GM19240 (cell line): ENCODE data around the gene OR5K4.

ENCODE experiments used
- DNase-seq: peaks from one replicate; pipeline ENCODE4 v3.0.0; 2011; ENCODE audit warnings: low spot score; ENCODE audit not compliant: insufficient read length

OR5K4 gene

DNA sequence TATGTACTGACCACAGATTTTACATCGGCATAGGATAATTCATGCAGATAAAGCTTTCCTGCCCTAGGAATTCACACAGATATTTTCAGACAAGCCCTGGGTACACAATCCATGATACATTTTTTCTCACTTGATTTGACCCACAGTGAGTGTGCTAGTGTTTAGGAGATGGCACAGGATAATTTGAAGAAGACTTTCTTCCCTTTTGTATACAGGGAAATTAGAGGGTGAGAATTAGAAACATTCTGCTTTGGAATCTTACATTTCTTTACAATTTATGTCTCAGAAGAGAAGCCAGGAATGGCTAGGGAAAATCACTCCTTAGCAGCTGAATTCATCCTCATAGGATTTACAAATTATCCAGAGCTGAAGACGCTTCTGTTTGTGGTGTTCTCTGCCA lies at the start of gene OR5K4:
Gene OR5K4 (plus strand): TSS at position 301 of the 400 bp plus-strand sequence. CDS start 0 bp downstream, at position 301.
- no peak for DNase-seq

- no peak for DNase-seq
Observed at GRCh38 chr3:98322101-98322500, 31.6 kb upstream of the OR5K4 start.

- DNase-seq: no peak
Observed at GRCh38 chr3:98322686-98323085, 31.0 kb upstream of the OR5K4 start.

DNA sequence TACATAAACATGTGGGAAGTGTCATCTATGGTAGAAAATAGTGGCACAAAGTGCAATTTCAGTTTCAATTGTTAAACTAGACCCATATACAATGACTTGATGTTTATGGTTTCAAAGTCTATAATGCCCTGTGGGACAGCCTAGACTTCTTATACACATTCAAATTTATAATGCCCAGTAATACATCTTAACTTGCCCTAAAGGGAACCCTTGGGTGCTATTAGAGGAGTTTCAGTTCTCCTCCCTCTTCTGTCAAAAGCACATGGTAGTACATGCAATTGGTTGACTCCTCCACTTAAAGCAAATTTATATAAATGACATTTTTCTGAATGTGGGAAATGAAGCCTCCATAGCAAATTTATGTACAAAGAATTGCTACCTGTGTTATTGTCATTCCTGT lies 30.2 kb upstream of the OR5K4 start:
- no peak for DNase-seq

DNA sequence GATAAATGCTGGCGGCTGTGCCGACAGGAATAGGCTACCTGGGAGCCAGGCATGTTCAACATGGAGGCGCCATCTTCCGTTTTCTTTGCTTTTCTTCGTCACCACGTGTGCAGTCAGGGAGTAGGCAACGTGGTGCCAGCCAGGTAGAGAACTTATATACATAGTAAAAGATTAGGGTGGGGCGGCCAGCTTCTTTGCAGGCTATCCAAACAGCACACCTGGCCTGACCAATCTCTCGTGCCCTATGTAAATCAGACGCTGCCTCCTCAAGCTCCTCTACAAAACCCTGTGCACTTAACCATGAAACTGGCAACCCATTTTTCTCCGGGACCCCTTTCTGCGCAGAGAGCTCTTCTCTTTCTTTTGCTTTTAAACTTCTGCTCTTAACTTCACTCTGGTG lies 28.6 kb upstream of the OR5K4 start:
- no peak for DNase-seq

GRCh38 chr3:98326105-98326893 lies 27.4 kb upstream of the OR5K4 start:
- DNase-seq: no peak

DNA sequence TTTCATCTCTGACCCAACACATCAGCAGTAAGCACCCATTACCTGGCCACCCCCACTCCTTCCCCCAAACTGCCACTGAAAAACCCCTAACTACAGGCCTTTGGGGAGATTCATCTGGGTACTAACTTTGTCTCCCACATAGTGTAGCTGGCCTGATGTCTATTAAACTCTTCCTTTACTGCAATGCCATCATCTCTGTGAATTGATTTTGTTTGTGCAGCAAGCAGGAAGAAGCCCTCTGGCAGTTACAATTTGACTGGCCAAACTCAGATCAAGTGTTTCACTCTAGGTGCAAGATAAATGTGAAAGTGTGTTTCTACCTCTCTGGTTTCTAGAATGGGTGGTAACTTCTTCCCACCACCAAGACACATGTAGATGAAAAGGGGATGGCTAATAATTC lies 26.7 kb upstream of the OR5K4 start:
- DNase-seq: no peak

DNA sequence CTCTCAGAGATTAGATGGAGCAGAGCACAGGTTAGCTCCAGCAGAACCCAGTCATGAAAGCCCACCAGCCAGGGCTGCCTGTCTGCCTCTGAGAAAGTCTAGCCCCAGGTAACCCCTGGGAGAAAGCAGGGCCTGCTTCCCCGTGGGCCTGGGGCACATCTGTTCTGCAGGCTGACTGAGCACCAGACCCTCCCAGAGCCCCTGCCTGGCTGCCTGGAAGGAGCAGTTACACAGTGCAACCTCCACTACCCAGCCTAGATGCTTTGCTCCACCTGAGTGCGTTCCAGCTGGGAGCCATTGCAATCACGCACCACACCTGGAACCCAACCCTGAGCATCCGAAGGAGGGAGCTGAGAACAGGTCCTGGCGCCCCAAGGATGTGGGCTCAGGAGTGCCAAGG lies 24.7 kb upstream of the OR5K4 start:
- no peak for DNase-seq

GRCh38 chr3:98329392-98330124 lies 24.1 kb upstream of the OR5K4 start:
- no peak for DNase-seq

DNA sequence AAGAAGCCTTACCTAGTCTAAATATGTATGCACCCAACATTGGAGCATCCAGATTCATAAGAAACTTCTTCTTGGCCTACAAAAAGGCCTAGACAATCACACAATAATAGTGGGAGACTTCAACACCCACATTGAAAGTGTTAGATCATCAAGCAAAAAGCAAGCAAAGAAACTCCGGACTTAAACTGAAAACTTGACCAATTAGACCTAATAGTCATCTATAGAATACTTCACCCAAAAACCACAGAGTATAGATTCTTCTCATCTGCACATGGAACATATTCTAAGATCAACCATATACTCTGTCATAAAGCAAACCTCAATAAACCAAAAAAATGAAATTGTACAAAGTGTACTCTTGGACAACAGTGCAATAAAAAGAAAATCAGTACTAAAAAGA lies 22.3 kb upstream of the OR5K4 start:
- DNase-seq: no peak

DNA sequence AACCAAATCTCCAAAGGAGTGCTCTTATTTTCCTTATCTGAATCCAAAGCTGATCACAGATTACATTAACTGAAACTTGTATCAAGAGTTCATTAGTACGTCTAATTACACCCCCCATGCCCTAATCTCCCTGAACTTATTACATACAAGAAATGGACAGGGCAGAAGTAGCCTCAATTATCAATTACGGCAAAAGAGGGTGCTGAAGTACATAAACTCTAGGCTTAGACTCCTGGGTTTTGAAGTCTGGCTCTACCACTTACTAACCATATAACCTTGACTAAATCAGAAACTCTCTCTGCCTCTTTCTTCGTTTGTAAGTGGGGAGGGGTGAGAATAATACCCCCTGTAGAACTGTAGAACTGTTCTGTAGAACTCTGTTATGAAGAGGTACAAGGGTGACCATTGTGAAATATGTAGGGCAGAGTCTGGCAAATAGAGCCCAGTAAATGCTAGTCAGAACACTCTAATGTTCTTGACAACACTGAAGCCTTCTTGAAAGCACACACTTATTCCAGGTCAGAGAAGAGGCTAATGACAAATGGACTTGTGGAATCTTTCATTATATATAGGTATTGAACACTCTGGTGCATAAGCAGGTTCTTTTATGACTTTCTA lies 19.6 kb upstream of the OR5K4 start:
- no peak for DNase-seq

DNA sequence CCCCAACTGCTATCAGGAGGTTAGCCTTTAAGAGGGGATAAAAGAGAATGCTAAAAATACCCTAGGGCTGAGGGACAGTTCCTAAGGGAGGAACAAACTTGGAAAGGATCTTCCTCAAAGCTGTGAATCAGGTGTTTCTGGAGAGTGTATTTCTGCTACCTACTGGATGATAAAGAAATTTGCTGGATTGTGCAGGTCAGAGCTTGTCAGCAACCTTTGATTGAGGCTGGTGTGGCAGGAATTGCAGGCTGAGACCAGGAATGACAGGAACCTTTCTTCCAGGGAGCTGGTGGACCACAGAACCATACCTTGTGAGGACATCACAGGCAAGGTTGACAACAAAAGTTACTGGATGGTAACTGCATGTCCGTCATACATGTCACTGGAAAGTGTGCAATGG lies 14.6 kb upstream of the OR5K4 start:
- DNase-seq: no peak

GRCh38 chr3:98341758-98342157 lies 11.9 kb upstream of the OR5K4 start:
- DNase-seq: no peak

GRCh38 chr3:98343647-98344507 lies 9.8 kb upstream of the OR5K4 start:
- no peak for DNase-seq

DNA sequence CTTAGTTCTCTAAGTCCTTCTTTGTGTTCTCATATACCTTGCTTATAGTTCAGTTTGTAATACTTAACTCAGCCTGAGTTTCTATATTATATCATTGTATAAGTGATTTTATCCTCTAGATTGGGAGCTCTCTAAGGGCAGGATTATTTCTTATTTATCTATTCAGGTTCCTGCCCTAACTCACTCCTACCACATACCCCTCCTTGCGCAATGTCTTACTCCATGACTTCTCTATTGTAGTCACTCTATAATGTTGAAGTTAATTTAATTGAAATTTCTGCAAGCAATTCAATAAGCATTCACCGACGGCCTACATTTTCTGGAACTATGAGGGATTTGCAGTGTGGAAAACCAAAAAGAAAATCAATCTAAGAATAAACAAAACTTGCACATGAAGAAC lies 3.6 kb upstream of the OR5K4 start:
- no peak for DNase-seq

- DNase-seq: no peak
Observed at GRCh38 chr3:98359250-98359649, 5.6 kb downstream of the OR5K4 start.

DNA sequence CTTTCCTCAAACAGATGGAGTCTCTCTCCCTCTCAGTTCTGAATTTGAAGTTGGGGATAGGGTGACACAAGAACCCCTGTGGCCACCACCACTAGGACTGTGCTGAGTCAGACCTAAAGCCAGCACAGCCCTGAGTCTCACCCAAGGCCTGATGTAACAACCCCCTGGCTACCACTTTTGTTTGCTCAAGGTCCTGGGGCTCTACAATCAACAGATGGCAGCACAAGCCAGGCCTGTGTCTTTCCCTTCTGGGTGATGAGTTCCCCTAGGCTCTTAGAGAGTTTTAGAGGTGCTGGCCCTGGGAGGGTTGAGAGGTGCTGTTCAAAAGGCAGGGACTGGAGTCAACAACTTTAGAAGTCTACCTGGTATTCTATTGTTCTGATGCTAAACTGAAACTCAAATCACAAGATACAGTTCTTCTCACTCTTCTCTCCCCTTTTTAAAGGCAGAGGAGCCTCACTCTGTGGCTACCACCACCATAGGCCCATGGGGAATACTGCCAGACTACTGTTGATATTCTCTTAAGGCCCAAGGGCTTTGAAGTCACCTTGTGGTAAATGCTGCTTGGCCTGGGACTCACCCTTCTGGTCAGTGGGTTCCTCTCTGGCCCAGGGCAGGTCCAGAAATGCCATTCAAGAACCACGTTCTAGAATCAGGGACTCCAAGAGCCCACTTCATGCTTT lies 6.5 kb downstream of the OR5K4 start:
- DNase-seq: no peak

DNA sequence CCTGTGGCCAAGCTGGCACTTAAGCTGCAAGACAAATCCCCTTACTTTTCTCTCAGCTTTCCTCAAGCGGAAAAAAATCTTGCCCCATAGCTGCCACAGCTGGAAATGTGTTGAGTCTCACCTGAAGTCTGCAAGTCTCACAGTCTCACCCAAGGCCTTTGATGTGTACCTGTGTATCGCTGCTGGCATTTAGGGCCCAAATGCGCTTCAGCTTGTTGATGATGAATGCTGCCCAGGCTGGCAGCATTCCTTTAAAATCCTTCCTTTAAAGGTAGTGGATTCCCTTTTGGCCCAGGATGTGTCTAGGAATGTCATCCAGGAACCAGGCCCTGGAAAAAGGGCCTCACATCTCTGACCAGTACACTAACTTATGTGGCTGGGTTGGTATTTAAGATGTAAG lies 7.0 kb downstream of the OR5K4 start:
- no peak for DNase-seq

DNA sequence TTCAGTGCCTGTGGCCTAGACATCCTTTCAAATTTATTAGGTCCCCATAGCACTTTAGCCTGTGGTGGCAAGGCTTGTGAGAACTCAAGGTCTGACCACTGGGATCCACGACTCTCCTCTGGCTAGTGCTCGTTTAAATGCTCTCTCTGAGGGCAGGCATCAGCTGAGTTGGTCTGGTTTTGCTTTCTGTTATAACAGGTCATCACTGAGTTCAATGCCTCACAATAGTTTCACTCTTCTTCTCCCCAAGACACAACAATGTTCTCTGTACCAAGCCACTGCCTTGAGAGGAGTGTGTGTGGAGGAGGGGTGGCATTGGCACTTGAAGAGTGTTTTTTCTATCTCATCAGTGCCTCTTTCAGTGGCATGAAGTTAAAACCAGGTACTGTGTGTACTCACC lies 7.6 kb downstream of the OR5K4 start:
- DNase-seq: no peak

DNA sequence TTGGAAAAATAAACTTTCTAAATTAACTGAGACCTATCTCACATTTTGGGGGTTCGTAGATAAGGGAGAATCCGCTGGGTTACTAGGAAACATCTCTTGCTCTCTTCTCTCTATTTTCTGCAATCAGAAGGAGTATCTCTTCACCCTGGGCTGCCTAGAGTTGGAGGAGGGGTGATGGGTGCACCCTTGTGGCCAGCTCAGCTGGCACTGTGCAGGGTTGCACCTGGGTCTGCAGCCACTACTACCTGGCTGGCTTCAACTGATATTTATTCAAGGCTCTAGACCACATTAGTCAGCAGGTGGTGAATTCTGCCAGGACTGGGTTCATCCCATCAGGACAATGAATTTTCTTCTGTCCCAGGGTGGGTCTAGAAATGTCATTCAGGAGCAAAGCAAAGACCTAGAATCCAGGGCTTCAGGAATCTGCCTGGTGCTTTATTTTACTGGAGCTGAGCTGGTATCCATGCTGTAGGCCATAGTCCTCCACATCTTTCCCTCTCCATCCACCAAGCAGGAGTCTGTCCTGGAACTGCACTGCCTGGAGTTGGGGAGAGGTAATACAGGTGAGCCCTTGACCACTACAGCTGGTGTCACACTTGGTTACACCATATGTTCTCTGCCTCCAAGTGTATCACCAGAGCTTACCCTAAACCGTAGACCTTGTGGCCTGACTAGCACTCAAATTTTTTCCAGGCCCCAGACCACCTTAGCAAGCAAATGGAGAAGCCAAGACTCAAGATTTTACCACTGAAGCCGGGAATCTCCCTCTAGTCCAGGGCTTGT lies 14.0 kb downstream of the OR5K4 start:
- DNase-seq: no peak
